Measurements from ENCODE around the gene SLC7A8. TPM values are rescaled to one million over a fixed set of nuclear protein-coding genes. Genes with fewer than 3 reads are reported as not detected.

SLC7A8 gene
- total and polyA plus RNA-seq, 2 of the 4 experiments (the other 2 are of a cell fraction) = 0.31 TPM; not detected in 1

DNA sequence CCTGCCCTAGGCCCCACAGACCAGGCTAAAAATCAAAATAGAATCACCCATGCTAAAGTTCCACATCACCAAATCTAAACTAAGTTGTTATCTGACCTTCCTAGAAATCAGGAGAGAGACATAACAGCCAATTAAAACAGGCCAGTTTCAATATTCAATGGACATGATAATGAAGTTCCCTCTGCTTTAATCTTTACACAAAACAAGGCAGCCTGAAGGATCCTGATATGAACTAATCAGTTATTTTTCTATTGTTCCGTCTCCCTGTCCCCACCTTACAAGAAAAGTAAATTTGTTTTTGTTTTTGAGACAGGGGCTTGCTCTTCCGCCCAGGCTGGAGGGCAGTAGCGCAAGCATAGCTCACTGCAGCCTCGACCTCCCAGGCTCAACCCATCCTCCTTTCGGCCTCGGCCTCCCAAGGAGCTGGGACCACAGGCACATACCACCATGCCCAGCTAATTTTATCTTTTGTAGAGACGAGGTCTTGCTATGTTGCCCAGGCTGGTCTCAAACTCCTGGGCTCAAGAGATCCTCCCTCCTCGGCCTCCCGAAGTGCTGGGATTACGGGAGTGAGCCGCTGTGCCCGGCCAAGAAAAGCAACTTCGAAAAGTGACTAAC, 59.0 kb downstream of the SLC7A8 start:
- no peaks in the 10 kb centered on the region for H3K79me1 ChIP-seq (ENCODE audit: low read depth in 1 of 2, low read length in 2 of 2)
- H3K56ac ChIP-seq (ENCODE audit: extremely low read depth, insufficient read depth, low read length) = no peak overlapping the region
- CTCF ChIA-PET = interaction anchor here (0.9 to 1.0 kb wide), 3 partner anchors 59 to 63 kb away, joined by 3 to 7 read pairs (median 4); partner anchors contain the start of gene SLC7A8
- H3K36me3 ChIP-seq (ENCODE audit: control insufficient read depth, insufficient read depth, low read length) = no peaks in the 10 kb centered on the region
- no peak overlapping the region for H3K14ac ChIP-seq (replicated peaks; ENCODE audit: low read depth, low read length)
- H3K4me2 ChIP-seq (ENCODE audit: low read depth, low read length) = no peak overlapping the region
- no peak overlapping the region for H3K4me3 ChIP-seq (ENCODE audit: insufficient read depth, low read depth, low read length)
- POLR2A ChIA-PET (ENCODE audit: unreplicated experiment) = no interaction called here
- no peak overlapping the region for H3K4ac ChIP-seq (ENCODE audit: low read depth, low read length)
- no peak for ATAC-seq (ENCODE audit: low read depth)
- peaks cover 15% of the 10 kb centered on the region for H3K27me3 ChIP-seq (ENCODE audit: control insufficient read depth, insufficient read depth, low read length)
- H2AK9ac ChIP-seq (replicated peaks; ENCODE audit: low read depth, low read length, poor library complexity) = no peak overlapping the region
- no peak overlapping the region for H2BK15ac ChIP-seq (ENCODE audit: low read depth, low read length)
- H3K23ac ChIP-seq (ENCODE audit: low read depth, low read length) = no peak overlapping the region
- H4K8ac ChIP-seq (ENCODE audit: low read depth in 2 of 2, low read length in 2 of 2) = no peak overlapping the region
- 0 out of 2 replicates have a peak, but pooled peaks cover 3% of the 10 kb centered on the region for H3K4me1 ChIP-seq (ENCODE audit: control insufficient read depth, insufficient read depth, low read length)
- no peak overlapping the region for H2AK5ac ChIP-seq (ENCODE audit: low read depth, low read length)
- no peaks in the 10 kb centered on the region for H3K9me3 ChIP-seq (ENCODE audit: control insufficient read depth, insufficient read depth, low read length)
- no peak overlapping the region for H4K91ac ChIP-seq (ENCODE audit: insufficient read depth, low read depth, low read length)
- H2BK5ac ChIP-seq (ENCODE audit: low read depth, low read length, poor library complexity, severe bottlenecking) = no peak overlapping the region
- no peak overlapping the region for H2BK120ac ChIP-seq (ENCODE audit: low read depth, low read length)
- no peak for DNase-seq
- no peak overlapping the region for H2AFZ ChIP-seq (replicated peaks; ENCODE audit: low read length, poor library complexity)
- no peaks in the 10 kb centered on the region for H3K9me1 ChIP-seq (ENCODE audit: insufficient read depth, low read length)
- intact Hi-C loops (cut with micrococcal nuclease) = no loop called here
- TF ChIP-seq BHLHE40 (IDR thresholded peaks at IDR 0.05; ENCODE audit: low read depth, low read length) (no peak), RFX5 (IDR thresholded peaks at IDR 0.05; ENCODE audit: low read depth, low read length) (no peak), RCOR1 (IDR thresholded peaks at IDR 0.05; ENCODE audit: insufficient replicate concordance, low read length) (no peak), FOS (IDR thresholded peaks at IDR 0.05; ENCODE audit: low read depth, low read length) (no peak), CHD1 (IDR thresholded peaks at IDR 0.05; ENCODE audit: low read depth, low read length) (no peak)
- no peak overlapping the region for H3K9ac ChIP-seq (ENCODE audit: low read depth, low read length)
- H4K5ac ChIP-seq (ENCODE audit: low read depth, low read length) = no peak overlapping the region
- H3K27ac ChIP-seq (ENCODE audit: insufficient read depth, low read length) = no peak overlapping the region
- H4K20me1 ChIP-seq (ENCODE audit: insufficient read depth, low read length) = no peaks in the 10 kb centered on the region
- H3K18ac ChIP-seq (ENCODE audit: low read depth, low read length) = no peak overlapping the region
- H2BK20ac ChIP-seq (ENCODE audit: low read depth, low read length) = no peak overlapping the region
- WGBS, 2 experiments (ENCODE audit: extremely low coverage in 2 of 2, insufficient read length in 1 of 2) = 94% methylated on average over 6 of the region's 13 CpGs; no CpG with 5 or more reads in 1 of the 2 experiments
- in situ Hi-C loops (cut with MboI; ENCODE audit: low sequenced_read_pairs) = no loop called here
- dilution Hi-C loops (cut with HindIII; ENCODE audit: low sequenced_read_pairs, unreplicated experiment) = no loop called here
- no TSS peak for BruUV-seq (replicated peaks)

Measured in IMR-90 (cell line).